H1 (cell line): Measurements from ENCODE around the gene ADAMTS9. TPM values are rescaled to one million over a fixed set of nuclear protein-coding genes. Genes with fewer than 3 reads are reported as not detected.

ENCODE experiments used
- CTCF ChIA-PET: fragments of 300-600 bp; sonication (Branson Sonifier 250); formaldehyde crosslinking; loops from one replicate; lab custom pipeline; 2021; ENCODE audit not compliant: partially characterized antibody; lab: Charles Lee
- POLR2A ChIA-PET: fragments of 300-600 bp; sonication (Branson Sonifier 250); formaldehyde crosslinking; loops from one replicate; lab custom pipeline; 2021; ENCODE audit warnings: inconsistent platforms; ENCODE audit not compliant: partially characterized antibody; lab: Charles Lee
- DNase-seq, 2 experiments: peaks; one replicate each; pipeline versions ENCODE4 v3.0.0 to v3.0.0-alpha.2; 2010 to 2022; ENCODE audit warnings: low spot score in 2 of 2, low read depth in 1 of 2, mixed read lengths in 1 of 2
- FAIRE-seq: peaks from 2 replicates; lab custom pipeline; 2011; peaks lifted over from hg19 to GRCh38; lab: Jason Lieb, UNC
- H2AFZ ChIP-seq: 2 replicates; pipeline ENCODE4 v1.8.1; 2012; ENCODE audit warnings: low read length, inconsistent platforms
- H2AK5ac ChIP-seq: 2 replicates; pipeline ENCODE4 v1.6.1; 2013; ENCODE audit warnings: low read depth, low read length
- H2BK120ac ChIP-seq: replicated peaks from 2 replicates; pipeline ENCODE3; 2013; ENCODE audit warnings: low read depth, low read length, inconsistent platforms
- H2BK12ac ChIP-seq: 2 replicates; pipeline ENCODE4 v1.6.1; 2013; ENCODE audit warnings: low read depth, low read length
- H2BK15ac ChIP-seq: 2 replicates; pipeline ENCODE4 v1.6.1; 2013; ENCODE audit warnings: low read length
- H2BK20ac ChIP-seq: 2 replicates; pipeline ENCODE4 v1.6.1; 2013; ENCODE audit warnings: low read length
- H2BK5ac ChIP-seq: 2 replicates; pipeline ENCODE4 v1.6.1; 2013; ENCODE audit warnings: low read depth, low read length
- H3K14ac ChIP-seq: 2 replicates; pipeline ENCODE4 v1.6.1; 2013; ENCODE audit warnings: inconsistent platforms; ENCODE audit not compliant: insufficient read length
- H3K18ac ChIP-seq: 2 replicates; pipeline ENCODE4 v1.6.1; 2013; ENCODE audit warnings: low read length; ENCODE audit errors: extremely low read depth
- H3K23ac ChIP-seq: 2 replicates; pipeline ENCODE4 v1.6.1; 2013; ENCODE audit warnings: inconsistent platforms; ENCODE audit not compliant: insufficient read length
- H3K23me2 ChIP-seq: 2 replicates; pipeline ENCODE4 v1.6.1; 2013; ENCODE audit warnings: low read depth, low read length
- H3K27ac ChIP-seq: 2 replicates; pipeline ENCODE4 v1.6.1; 2011; ENCODE audit warnings: low read depth, low read length, inconsistent platforms
- H3K27me3 ChIP-seq, 4 experiments: replicated peaks in 1 of 4; 1 replicate in 1 of 4; 2 replicates in 3 of 4; pipeline versions ENCODE4 v1.6.1 to v1.8.1; 2011 to 2013; ENCODE audit warnings: low read length in 3 of 4, mild to moderate bottlenecking in 3 of 4, inconsistent platforms in 2 of 4, mixed read lengths in 2 of 4, moderate library complexity in 1 of 4; ENCODE audit not compliant: control insufficient read depth in 3 of 4, insufficient read depth in 3 of 4; ENCODE audit errors: extremely low read depth in 1 of 4
- H3K36me3 ChIP-seq, 4 experiments: 2 replicates each; pipeline versions ENCODE4 v1.6.1 to v1.8.1; 2011 to 2013; ENCODE audit warnings: mild to moderate bottlenecking in 4 of 4, low read length in 3 of 4, moderate library complexity in 2 of 4, control low read depth in 1 of 4, inconsistent platforms in 1 of 4; ENCODE audit not compliant: insufficient read depth in 4 of 4, control insufficient read depth in 2 of 4
- H3K4ac ChIP-seq: replicated peaks from 2 replicates; pipeline ENCODE3; 2013; ENCODE audit warnings: low read length, low read depth, mixed read lengths, inconsistent platforms; ENCODE audit not compliant: insufficient read length
- H3K4me1 ChIP-seq, 4 experiments: replicated peaks in 1 of 4; 1 replicate in 1 of 4; 2 replicates in 3 of 4; pipeline versions ENCODE4 v1.6.1 to v1.8.1; 2011 to 2013; ENCODE audit warnings: low read length in 3 of 4, inconsistent platforms in 2 of 4, mixed read lengths in 1 of 4; ENCODE audit not compliant: insufficient read depth in 4 of 4, control insufficient read depth in 3 of 4
- H3K4me2 ChIP-seq, 2 experiments: 2 replicates each; pipeline versions ENCODE4 v1.6.1 to v1.8.1; 2011 to 2013; ENCODE audit warnings: low read depth in 2 of 2, low read length in 2 of 2, control low read depth in 1 of 2, inconsistent platforms in 1 of 2, mild to moderate bottlenecking in 1 of 2; ENCODE audit not compliant: insufficient read depth in 1 of 2
- H3K4me3 ChIP-seq, 4 experiments: fragments of 200-600, 300-600 bp in 1 of 4; sonication (generic), shearing (Covaris generic), sonication (Bioruptor Twin) in 1 of 4; 2 replicates each; pipeline versions ENCODE4 v1.5.1 to v1.8.1; 2011 to 2016; ENCODE audit warnings: low read length in 4 of 4, low read depth in 3 of 4, control low read depth in 2 of 4, inconsistent platforms in 2 of 4, mild to moderate bottlenecking in 2 of 4, mixed read lengths in 1 of 4, moderate library complexity in 1 of 4; ENCODE audit not compliant: insufficient read depth in 2 of 4; ENCODE audit errors: extremely low read depth in 1 of 4
- H3K56ac ChIP-seq: replicated peaks from 2 replicates; pipeline ENCODE3; 2013; ENCODE audit warnings: low read depth, mild to moderate bottlenecking, mixed read lengths, low read length, inconsistent platforms; ENCODE audit not compliant: insufficient read length
- H3K79me1 ChIP-seq: 2 replicates; pipeline ENCODE4 v1.6.1; 2013; ENCODE audit warnings: low read depth, low read length, control low read depth
- H3K79me2 ChIP-seq, 2 experiments: 2 replicates each; pipeline versions ENCODE4 v1.6.1 to v1.8.1; 2012 to 2013; ENCODE audit warnings: low read length in 2 of 2, mild to moderate bottlenecking in 2 of 2, inconsistent platforms in 1 of 2; ENCODE audit not compliant: insufficient read depth in 2 of 2, control insufficient read depth in 1 of 2
- H3K9ac ChIP-seq, 4 experiments: replicated peaks in 1 of 4; 1 replicate in 1 of 4; 2 replicates in 3 of 4; pipeline versions ENCODE4 v1.6.1 to v1.8.1; 2011 to 2013; ENCODE audit warnings: low read depth in 3 of 4, low read length in 3 of 4, control low read depth in 2 of 4, mild to moderate bottlenecking in 2 of 4, moderate library complexity in 2 of 4, inconsistent platforms in 1 of 4; ENCODE audit errors: extremely low read depth in 1 of 4
- H3K9me3 ChIP-seq, 2 experiments: 2 replicates each; pipeline versions ENCODE4 v1.6.1 to v1.8.1; 2012 to 2013; ENCODE audit warnings: mild to moderate bottlenecking in 2 of 2, moderate library complexity in 2 of 2, control low read depth in 1 of 2, inconsistent platforms in 1 of 2, low read depth in 1 of 2, low read length in 1 of 2, mixed read lengths in 1 of 2; ENCODE audit not compliant: insufficient read depth in 2 of 2
- H4K20me1 ChIP-seq, 2 experiments: replicated peaks in 1 of 2; 2 replicates each; pipeline versions ENCODE3 to v1.8.1; 2011 to 2013; ENCODE audit warnings: inconsistent platforms in 2 of 2, low read length in 2 of 2, mild to moderate bottlenecking in 1 of 2; ENCODE audit not compliant: insufficient read depth in 2 of 2, control insufficient read depth in 1 of 2
- H4K5ac ChIP-seq: 2 replicates; pipeline ENCODE4 v1.6.1; 2013; ENCODE audit warnings: low read length, low read depth, mixed read lengths, inconsistent platforms; ENCODE audit not compliant: insufficient read length
- H4K8ac ChIP-seq: 2 replicates; pipeline ENCODE4 v1.8.0; 2013; ENCODE audit warnings: mild to moderate bottlenecking, moderate library complexity, low read length, inconsistent platforms; ENCODE audit not compliant: insufficient read depth; ENCODE audit errors: extremely low read depth
- H4K91ac ChIP-seq: replicated peaks from 2 replicates; pipeline ENCODE3; 2013; ENCODE audit warnings: low read length, mixed read lengths, inconsistent platforms; ENCODE audit not compliant: insufficient read length
- ASH2L ChIP-seq: fragments of 200-600, 300-600 bp; sonication (generic); IDR thresholded peaks from one replicate; pipeline ENCODE4 v1.7.1; 2017; ENCODE audit warnings: low read length
- BRCA1 ChIP-seq: IDR thresholded peaks from 2 replicates; pipeline ENCODE4 v1.6.1; 2012; ENCODE audit warnings: low read depth, low read length, improper control_type of control experiment
- CBX5 ChIP-seq: fragments of 300-800, 300-1000 bp; sonication (generic); IDR thresholded peaks from 2 replicates; pipeline ENCODE4 v1.7.1; 2016; ENCODE audit warnings: antibody characterized with exemption, low read length, low read depth
- EZH2 ChIP-seq: fragments of 200-600 bp; sonication (generic); IDR thresholded peaks from 2 replicates; pipeline ENCODE4 v1.7.1; 2012; ENCODE audit warnings: low read depth, mild to moderate bottlenecking, moderate library complexity, low read length, inconsistent platforms; ENCODE audit not compliant: severe bottlenecking
- GABPA ChIP-seq: IDR thresholded peaks from 2 replicates; pipeline ENCODE4 v1.6.1; 2011; ENCODE audit warnings: mild to moderate bottlenecking, low read length, moderate library complexity, borderline replicate concordance; ENCODE audit not compliant: insufficient read depth
- HDAC2 ChIP-seq, 2 experiments: fragments of 300-600 bp in 1 of 2; sonication (generic) in 1 of 2; IDR thresholded peaks; 2 replicates each; pipeline ENCODE4 v1.6.1; 2011 to 2012; ENCODE audit warnings: low read depth in 2 of 2, low read length in 2 of 2, mild to moderate bottlenecking in 2 of 2, moderate library complexity in 2 of 2, borderline replicate concordance in 1 of 2, inconsistent platforms in 1 of 2
- JUND ChIP-seq: IDR thresholded peaks from 2 replicates; pipeline ENCODE4 v1.6.1; 2011; ENCODE audit warnings: mild to moderate bottlenecking, improper control_type of control experiment, low read length
- MAX ChIP-seq: IDR thresholded peaks from 2 replicates; pipeline ENCODE4 v1.6.1; 2012; ENCODE audit warnings: inconsistent platforms
- RXRA ChIP-seq: IDR thresholded peaks from 2 replicates; pipeline ENCODE4 v1.6.1; 2011; ENCODE audit warnings: low read depth, mild to moderate bottlenecking, low read length, moderate library complexity; ENCODE audit not compliant: insufficient read depth
- SP4 ChIP-seq: IDR thresholded peaks from 2 replicates; pipeline ENCODE4 v1.6.1; 2012; ENCODE audit warnings: low read length, inconsistent platforms
- TBP ChIP-seq: IDR thresholded peaks from 2 replicates; pipeline ENCODE4 v1.6.1; 2011; ENCODE audit warnings: low read depth, low read length, improper control_type of control experiment
- TCF12 ChIP-seq: IDR thresholded peaks from 2 replicates; pipeline ENCODE4 v1.6.1; 2011; ENCODE audit warnings: low read depth, mild to moderate bottlenecking, low read length
- USF2 ChIP-seq: IDR thresholded peaks from 2 replicates; pipeline ENCODE4 v1.6.1; 2011; ENCODE audit warnings: low read length, improper control_type of control experiment
- WGBS, 2 experiments: shearing (Covaris generic) in 1 of 2; methylation state at CpG; one replicate each; pipeline versions ENCODE4 v1.1.6 to v1.1.7; 2013 to 2015; ENCODE audit warnings: low lambda C conversion rate in 2 of 2, mixed read lengths in 2 of 2, inconsistent platforms in 1 of 2, low coverage in 1 of 2, missing lambda C conversion rate in 1 of 2; ENCODE audit not compliant: insufficient replicate concordance in 2 of 2, insufficient coverage in 1 of 2, insufficient read length in 1 of 2; ENCODE audit errors: extremely low coverage in 1 of 2, missing lambda C conversion rate in 1 of 2; 5-methylcytosine and 5-hydroxymethylcytosine counted together
- polyA plus RNA-seq, 7 experiments: library from polyadenylated mRNA; depleted of rRNA in 3 of 7; stranded (reverse) in 5 of 7; unstranded in 2 of 7; fragments of >200 nt in 5 of 7; fragments of 200-250 nt in 2 of 7; gene quantifications; 1 replicate in 5 of 7; 2 replicates in 1 of 7; 4 replicates in 1 of 7; pipeline versions ENCODE4 v1.2.1 to v1.2.3, GENCODE V29; 2011 to 2013; ENCODE audit warnings: missing spikeins in 2 of 7, mixed read lengths in 2 of 7
- total RNA-seq: library from RNA; stranded (reverse); fragmentation: NEBNext Ultra II Directional; extraction: Animal tissue kit (Norgen Biotek cat#: 25700); gene quantifications from 2 replicates; pipeline ENCODE4 v1.2.1, GENCODE V29; 2021

ADAMTS9 gene
- total and polyA plus RNA-seq, 2 of the 8 experiments (the other 6 are each of a cell fraction or from before 2014, with no cell fraction given), result 0.20 to 0.41 TPM

- Histone ChIP-seq H4K91ac (no peak overlapping the region), H3K4ac (no peak overlapping the region), H3K23me2 (no peaks in the 10 kb centered on the region), H3K79me2 (no peaks in the 10 kb centered on the region), H2BK12ac (no peak overlapping the region), H3K4me3 (no peak overlapping the region), H3K4me1 (peaks cover 0 to 8% (median 6%) of the 10 kb centered on the region in 4 experiments; a peak in 3 of 7 replicates), H4K5ac (no peak overlapping the region), H4K8ac (no peak overlapping the region), H2BK5ac (no peak overlapping the region), H3K56ac (no peak overlapping the region), H3K27me3 (no peaks in the 10 kb centered on the region), H3K9me3 (no peaks in the 10 kb centered on the region), H2BK20ac (no peak overlapping the region), H3K18ac (no peak overlapping the region), H3K36me3 (no peaks in the 10 kb centered on the region), H2BK15ac (no peak overlapping the region), H3K4me2 (no peak overlapping the region), H3K9ac (no peak overlapping the region), H2AK5ac (no peak overlapping the region), H2AFZ (no peak overlapping the region), H2BK120ac (no peak overlapping the region), H3K14ac (no peak overlapping the region), H3K79me1 (no peaks in the 10 kb centered on the region), H3K27ac (no peak overlapping the region), H3K23ac (no peak overlapping the region), H4K20me1 (no peaks in the 10 kb centered on the region)
- DNase-seq, result no peak
- no peak for FAIRE-seq
- 96% methylated on average over 5 of the region's 5 CpGs; no CpG with 5 or more reads in 1 of the 2 experiments for WGBS, 2 experiments
- CTCF ChIA-PET, result interaction anchor here (0.9 to 1.5 kb wide), 3 partner anchors 13 to 79 kb away, joined by 3 to 4 read pairs (median 3); no protein-coding TSS in a partner anchor
- POLR2A ChIA-PET, result no interaction called here
- no peak for TF ChIP-seq HDAC2 (IDR thresholded peaks at IDR 0.05; ENCODE audit: borderline replicate concordance in 1 of 2, low read depth in 2 of 2, low read length in 2 of 2)
- no peak for TF ChIP-seq GABPA
- TF ChIP-seq JUND, result no peak
- no peak for TF ChIP-seq BRCA1
- TF ChIP-seq USF2, result no peak
- TF ChIP-seq ASH2L, result no peak
- TF ChIP-seq CBX5, result no peak
- no peak for TF ChIP-seq TCF12
- TF ChIP-seq SP4, result no peak
- TF ChIP-seq TBP, result no peak
- TF ChIP-seq MAX, result no peak
- no peak for TF ChIP-seq RXRA
- no peak for TF ChIP-seq EZH2
Observed at GRCh38 chr3:64654013-64654412, 33.8 kb downstream of the ADAMTS9 start.
